GM18499 (cell line): Measurements from ENCODE around the gene MAS1L.

Source experiments
- ATAC-seq: cut with Tn5 transposase; IDR thresholded peaks from one replicate; pipeline ENCODE4 v1.9.1; 2021; ENCODE audit warnings: moderate number of reproducible peaks; ENCODE audit not compliant: insufficient read depth, unreplicated experiment

Gene MAS1L

DNA sequence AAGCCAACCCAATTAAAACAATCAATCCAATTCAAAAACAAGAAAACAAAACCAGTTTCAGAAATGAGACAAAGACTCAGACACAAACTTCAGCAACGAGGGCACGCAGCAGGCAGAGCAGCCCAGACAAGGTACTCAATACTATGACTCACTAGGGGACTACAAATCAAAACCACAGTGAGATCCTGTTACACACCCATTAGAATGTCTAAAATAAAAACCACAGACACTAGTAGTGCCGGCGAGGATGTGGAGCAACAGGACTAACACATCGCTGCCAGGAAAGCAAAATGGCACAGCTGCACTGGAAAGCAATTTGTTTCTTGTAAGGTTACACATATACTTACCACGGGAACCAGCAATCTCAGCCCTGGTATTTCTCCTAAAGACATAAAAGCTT, 28.4 kb upstream of the MAS1L start:
- ATAC-seq, result no peak

DNA sequence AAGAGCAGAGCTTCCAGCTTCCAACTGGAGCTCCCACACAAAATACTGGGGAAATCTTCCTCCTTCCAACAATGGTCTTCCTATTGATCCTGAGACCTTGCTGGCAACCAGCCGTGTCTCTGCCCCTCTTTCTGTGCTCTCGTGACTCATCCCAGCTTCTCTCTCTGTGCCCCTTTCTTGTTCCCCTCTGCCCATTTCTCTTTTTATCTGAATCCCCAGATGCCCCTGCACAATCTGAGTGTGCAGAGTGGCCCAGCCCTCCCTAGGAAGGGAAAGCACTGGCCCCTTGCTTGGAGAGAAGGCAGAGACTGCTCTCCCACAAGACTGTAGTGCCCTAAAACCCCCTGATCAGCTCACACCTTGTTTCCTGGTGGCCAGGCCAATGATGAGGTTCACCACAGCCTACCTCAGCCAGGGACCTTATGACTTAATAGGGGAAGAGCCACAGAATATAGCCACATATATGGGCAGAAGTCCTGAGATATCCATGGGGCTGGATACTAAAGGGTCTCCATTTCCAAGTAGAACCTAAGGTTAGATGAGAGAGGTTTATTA, 23.1 kb upstream of the MAS1L start:
- no peak for ATAC-seq

DNA sequence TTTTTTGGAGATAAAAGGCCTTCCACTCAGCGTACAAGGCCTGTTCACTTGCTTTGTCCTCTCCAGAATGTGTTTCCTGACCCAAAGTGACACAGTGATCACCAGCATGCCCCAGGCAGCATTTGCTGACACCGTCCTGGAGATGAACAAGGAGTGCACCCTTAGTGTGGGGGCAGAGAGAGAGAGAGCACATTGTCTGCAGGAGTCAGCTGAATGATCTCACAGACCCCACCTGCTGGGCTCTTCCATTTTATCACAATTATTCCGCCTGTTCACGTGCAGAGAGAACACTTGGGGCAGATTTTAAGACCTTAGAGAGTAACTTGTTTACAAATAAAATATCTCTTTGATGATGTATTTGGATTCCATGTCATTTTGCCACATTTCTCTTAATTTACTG, 22.4 kb upstream of the MAS1L start:
- no peak for ATAC-seq

DNA sequence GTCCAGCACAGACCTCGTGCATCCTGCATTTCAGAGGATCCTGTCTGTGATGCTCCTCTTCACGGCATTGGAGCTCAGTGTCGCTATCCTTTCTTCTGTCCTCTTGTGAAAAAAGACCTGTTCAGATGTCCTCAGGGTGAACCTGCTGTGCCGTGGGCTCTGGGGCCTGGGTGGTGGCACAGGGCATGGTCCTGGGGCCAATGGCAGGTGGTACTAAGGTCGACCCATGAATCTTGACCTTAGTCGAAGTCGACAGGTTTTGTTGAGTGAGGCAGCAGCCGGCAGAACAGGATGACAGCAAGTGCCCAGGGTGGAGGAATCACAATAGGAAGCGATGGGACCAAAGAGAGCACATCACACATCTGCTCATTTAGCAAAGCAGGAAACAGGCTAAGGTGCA, 22.0 kb upstream of the MAS1L start:
- no peak for ATAC-seq

DNA sequence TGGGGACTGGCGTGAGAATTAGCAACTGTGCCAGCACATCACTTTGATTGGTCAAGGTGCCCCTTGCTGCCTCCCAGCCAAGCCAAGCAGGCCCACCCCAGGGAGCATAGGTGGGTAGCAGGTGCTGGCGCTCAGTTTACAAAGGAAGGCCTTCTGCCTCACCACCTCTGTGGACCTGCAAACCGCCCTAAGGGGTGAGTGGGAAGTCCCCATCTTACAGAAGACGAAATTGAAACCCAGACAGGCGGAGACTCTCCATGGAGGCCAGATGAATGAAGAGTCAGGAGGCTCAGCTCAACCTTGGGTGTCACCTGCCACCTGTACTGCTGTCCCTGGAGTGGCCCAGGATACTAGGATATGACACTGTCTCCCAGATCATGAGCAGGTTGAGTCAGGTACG, 21.5 kb upstream of the MAS1L start:
- peak; percentile 63 for ATAC-seq

DNA sequence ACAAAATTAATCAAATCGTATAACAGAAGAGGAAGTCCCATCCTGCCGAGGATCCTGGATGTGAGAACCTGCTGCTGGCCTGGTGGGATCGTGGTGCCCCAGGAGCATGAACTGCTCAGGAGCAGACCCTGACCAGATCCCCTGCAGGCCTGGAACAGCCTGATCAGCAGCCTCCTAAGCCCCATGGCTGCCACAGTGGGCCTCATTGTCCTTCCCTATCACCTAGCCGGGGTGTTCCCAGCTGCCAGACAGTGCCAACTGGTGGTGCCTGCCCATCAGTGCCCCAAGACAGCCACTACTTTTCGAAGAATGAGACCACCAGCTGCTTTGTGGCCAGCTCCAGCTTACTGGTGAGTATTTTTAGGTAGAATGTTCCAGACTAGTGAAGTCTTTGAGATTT, 19.6 kb upstream of the MAS1L start:
- no peak for ATAC-seq

DNA sequence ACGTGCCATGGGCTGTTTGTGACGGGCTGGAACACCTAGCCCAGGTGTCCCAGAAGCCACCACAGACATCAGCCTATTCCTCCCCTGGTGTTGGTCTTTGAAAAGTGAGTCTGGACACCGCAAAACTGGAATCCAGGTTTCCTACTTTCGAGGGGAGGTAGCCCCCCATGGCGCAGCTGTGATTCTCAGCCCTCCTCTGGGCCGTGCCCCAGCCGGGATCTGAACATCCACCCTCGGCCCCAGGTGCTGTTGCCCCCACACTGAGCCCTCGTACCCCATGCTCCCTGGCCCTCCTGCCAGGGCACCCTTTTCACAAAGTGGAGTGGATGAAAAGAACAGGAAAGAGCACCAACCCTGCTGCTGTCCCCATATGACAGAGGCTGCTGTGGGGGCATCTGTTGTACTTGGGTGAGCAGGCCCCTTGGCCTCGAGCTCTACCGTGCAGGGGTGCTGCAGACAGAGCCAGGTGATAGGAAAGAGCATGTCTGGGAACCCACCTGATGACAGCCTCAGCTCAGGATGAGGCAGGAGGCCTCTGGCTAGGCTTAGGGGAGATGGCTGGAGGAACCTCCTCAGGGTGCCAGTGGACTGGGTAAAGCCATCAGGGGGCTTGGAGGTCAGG, 18.8 kb upstream of the MAS1L start:
- no peak for ATAC-seq

DNA sequence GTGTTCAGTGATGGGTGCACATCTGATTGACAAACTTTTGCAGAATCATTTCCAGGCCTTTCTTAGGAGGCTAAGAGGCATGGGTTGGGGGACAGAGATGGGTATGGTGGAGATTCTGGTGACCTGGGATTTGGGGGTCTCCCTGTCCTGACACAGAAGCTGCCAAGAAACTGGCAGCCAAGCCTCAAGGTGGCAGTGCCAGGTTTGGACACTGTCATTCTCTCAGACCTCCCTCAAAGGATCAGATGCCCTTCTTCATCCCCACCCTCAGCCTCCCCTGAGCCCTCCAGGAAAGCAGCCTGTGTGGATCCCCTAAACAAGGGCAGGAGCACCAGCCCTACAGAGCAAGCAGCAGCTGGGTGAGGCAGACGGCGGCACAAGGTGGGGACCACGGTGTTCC, 18.1 kb upstream of the MAS1L start:
- ATAC-seq, result no peak

DNA sequence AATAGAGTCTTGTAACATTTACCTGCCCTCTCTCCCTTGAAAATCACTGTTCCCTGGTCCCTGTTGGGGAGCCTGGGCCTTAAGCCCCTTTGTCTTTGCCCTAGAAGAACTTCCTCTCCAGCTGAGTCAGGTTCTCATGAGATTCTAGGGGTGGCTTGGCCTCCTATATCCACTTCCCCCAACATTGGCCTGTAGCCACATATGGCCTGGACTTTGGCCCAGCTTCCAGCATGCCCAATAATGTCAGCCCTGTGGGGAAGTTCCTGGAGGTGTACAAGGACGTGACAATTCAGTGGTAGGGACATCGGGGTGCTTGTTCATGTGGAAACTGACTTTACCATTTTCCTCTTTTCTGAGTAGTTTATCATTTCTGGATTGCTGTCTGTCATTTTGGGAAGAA, 17.2 kb upstream of the MAS1L start:
- ATAC-seq, result no peak

DNA sequence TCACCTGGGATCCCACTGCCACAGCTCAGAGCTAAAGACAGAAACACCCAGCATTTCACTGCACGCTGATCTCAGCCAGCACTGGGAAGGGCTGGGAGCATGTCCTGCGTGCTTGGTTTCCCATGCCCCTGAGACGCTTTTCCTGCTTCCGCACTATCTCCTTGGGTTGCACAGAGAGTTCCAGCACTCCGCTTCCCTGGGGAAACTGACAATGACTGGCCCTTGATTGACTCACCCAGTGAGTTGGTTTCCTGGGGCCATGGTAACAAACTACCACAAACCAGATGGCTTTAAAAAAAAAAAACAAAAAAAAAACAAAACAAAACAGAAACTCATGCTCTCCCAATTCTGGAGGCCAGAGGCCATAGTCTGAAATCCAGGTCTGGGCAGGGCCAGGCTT, 14.8 kb upstream of the MAS1L start:
- ATAC-seq, result no peak

DNA sequence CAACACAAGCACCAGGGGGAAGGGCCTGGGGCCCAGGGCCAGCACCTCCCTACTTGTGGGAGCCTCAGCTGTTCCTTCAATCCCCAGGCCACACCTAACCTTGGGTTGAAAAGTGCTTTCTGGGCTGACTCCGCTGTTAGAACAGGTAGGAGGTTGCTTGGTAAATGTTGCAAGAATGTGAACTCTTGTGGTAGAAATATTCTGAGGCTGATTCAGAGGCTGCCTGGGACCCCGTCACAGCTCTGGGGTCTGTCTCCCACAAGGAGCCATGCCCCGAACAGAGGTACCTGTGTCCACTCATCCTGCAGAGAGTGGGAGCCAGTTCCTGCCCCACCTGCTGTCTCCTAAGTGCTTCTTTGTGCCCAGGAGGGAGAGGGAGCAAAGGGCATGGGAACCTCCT, 14.4 kb upstream of the MAS1L start:
- no peak for ATAC-seq

DNA sequence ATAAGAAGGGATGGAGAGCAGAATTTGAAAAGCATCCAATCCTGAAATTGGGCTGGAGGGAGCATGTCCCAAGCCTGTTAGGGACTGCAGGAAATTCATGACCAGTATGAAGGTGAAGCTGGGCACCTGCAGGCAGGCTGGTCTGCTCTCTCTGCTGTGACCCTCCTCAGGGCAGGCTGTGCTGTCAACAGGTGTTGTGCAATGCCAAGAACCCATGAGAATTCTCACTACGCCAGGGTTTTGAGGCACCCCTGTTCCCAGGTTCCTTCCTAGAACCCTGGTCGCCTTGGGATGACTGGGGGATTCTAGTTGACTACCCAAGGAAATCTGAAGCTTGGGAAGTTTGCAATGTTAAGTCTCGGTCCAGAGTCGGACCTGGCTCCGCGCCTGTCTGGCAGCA, 13.3 kb upstream of the MAS1L start:
- ATAC-seq, result no peak

DNA sequence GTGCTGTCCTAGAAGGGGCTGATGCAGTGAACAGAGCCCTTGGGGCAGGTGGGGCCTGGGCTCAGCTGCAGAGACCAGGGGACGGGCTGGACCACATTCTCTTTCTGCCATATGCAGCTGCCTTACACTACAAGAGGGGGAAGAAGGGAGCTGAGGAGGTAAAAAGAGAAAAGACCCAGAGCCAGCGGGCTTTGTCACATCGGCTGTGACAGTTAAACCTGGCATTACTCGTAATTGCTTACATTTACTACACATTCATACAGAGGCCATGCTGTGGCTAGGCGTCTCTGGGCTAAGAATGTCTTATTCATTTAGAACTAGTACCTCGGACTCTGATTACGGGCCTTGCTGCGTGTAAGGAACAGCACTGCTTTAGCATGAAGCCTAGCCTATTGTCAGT, 12.8 kb upstream of the MAS1L start:
- no peak for ATAC-seq

DNA sequence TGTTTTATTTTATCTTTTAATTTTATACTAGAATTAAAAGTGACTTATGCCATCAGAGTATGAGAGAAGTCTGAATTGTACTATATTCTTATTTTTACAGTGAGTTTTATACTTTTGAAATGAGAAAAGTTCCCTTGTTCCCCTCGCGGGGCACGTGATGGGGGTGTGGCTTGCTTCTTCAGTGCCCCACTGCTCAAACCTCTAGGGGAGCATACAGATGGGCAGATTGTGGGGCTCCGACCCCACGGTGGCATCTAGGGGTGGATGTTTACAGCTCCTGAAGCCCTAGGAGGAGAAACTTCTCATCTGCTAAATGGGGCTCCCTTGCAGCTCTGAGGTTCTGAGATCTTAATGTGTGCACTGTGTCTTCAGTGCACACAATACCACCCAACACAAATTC, 11.9 kb upstream of the MAS1L start:
- ATAC-seq, result no peak

DNA sequence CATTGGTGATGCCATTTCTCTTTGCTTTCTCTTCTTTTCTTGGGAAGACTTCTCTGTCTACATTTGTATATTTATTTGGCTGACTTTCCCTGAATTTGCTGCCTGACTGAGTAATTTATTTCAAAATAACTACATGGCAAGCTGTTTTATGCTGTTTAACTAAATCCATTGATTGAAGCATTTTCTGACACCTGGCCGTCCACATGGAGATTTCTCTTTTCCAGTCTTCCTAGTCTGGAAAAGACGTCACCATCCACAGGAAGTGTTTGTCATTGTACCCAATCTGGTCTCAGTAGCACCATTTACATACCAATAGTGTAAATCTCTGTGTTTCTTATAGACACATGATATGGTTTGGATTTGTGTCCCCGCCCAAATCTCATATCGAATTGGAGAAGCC, 9.2 kb upstream of the MAS1L start:
- ATAC-seq, result no peak

DNA sequence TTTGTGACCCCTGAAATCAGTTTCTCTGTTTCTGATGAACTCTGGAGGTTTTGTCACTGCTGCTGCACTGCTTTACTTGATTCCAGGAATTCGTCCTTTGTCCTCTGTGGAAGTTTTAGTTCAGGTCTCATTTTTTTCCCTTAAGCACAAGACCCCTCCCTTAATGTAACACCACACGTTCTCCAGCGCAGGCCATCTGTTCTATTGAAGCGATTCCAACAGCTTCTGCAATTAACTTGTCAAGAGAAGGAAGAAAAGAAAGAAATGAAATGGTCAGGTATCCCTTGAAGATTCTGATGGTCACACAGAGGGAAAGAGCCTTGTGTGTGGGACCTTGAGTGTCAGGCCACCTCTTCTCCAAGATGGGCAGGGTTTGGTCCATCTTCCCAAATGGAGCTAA, 7.8 kb upstream of the MAS1L start:
- no peak for ATAC-seq

DNA sequence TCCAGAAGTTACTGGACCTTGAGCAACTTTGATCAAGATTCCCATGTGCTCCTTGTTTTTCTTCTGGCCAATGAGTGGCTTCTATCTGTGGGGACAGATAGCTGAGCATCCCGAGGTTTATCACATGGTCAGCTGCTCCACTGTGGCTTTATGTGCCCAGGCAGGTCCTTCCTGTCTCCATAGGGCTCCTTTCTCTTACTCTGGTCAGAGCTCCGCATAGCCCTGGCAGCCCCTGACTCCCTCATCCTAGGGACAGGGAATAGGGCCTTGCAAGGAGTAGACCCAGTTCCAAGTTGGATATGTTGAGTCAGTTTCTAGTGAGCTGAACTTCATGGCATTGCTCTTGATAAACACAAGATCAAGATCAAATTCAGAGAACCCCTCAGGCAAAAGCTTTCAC, 6.4 kb upstream of the MAS1L start:
- no peak for ATAC-seq

DNA sequence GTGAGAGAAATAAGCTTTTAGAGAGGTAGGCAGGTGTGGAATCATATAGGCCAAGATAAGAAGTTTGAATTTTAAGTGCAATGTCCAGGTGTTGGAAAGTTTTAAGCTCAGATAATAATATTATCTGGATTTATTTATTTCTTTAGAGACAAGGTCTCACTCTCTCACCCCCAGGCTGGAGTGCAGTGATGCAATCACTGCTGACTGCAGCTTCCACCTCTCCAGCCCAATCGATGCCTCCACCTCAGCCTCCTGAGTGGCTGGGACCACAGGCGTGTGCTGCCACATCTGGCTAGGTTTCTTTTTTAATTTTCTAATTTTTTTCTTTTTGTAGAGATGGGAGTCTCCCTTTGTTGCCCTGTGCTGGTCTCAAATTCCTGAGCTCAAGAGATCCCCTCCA, 5.5 kb upstream of the MAS1L start:
- ATAC-seq, result no peak

DNA sequence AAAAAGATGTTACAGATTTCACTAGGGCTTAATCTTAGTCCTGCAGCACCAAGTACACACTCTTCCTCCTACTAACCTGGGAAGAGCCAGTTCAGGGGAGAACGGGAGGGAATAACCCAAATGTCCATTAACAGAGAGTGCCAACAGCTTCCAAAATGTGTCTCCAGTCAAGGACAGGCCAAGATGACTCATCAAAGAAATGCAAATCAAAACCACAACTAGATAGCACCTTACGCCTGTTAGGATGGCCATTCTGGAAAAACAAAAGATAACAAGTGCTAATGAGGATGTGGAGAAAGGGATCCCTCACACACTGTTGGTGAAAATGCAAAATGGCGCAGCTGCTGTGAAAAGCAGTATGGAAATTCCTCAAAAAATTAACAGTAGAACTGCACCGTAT, 3.8 kb upstream of the MAS1L start:
- ATAC-seq, result no peak

DNA sequence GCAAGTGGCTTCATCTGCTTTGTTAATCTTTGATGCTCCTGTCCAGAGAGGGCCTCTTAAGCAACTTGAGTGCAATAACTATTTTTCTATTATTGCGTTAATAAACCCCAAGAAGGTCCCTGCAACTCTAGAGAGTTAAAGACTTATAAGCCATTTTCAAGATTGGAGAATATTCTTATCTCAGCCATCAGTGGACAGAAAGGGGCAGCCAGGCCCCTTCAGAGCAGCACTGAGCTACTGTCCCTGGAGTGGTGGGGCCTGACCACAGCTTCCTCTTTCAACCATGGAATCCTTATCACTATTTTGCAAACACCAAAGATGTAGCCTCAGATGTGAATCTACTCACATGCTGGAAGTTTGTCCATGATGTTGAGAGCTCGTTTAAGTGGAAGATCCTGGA, 2.8 kb upstream of the MAS1L start:
- no peak for ATAC-seq

DNA sequence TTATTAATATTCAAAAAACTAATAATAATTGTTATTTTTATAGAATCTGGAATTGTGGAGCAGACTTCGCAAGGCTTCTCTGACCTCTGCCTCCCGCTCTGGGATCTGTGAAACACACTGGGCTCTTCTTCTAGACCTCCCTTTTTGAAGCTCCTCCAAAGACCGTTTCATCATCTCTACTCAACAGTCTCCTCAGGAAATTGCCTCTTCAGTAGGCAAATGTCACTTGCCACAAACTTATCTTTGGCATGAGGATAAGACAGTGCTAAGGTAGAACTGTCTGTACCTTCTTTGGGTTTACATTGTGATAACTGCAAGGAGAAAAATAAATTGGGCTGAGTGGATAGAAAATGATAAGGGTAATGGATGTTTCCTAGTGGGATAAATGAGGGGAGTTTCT, 2.3 kb upstream of the MAS1L start:
- ATAC-seq, result no peak

DNA sequence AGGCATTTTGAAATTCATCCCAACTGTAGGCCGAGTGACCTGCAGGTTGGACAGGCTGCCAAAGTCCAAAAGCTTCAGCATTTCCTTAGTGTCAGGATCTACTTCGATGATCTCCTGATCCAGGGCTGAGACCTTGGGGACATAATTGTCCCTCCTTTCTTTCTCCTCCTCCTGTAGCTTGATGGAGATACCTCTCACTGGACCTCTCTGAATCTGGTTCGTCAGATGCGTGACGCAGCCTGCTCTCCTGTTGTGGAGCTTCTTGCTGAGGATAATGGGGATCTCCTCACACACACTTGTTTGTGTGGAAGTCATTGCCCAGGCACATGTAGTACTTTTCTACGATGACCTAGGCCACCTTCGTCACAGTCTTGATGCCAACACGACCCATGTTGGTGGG, 1.5 kb upstream of the MAS1L start:
- ATAC-seq, result no peak

DNA sequence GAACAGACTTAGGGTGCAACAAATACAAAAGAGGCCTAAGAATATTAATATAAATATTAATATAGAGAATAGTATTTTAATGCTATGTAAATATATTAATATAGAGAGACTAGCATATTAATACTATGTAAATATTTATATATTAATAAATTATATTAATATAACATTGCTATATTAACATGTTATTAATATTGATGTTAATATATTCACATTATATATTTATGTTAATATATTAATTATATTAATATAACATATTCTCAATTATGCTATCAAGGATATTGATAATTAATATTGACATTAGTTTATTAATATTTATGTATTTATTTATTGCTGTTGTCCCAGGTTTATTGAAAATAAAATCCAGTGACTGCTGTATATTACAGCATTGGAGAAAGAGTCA, 1.1 kb upstream of the MAS1L start:
- no peak for ATAC-seq
